ENCODE data around the gene CSNK1A1L.

The CSNK1A1L gene

GRCh38 chr13:37097076-37097475 lies 8.4 kb downstream of the CSNK1A1L start:
- H2AFZ ChIP-seq (ENCODE audit: low read depth, low read length) = no peak overlapping the region
- no peaks in the 10 kb centered on the region for H3K27me3 ChIP-seq (ENCODE audit: low read depth, low read length)

GRCh38 chr13:37094840-37095239 lies 10.6 kb downstream of the CSNK1A1L start:
- TF ChIP-seq EZH2phosphoT487 (IDR thresholded peaks at IDR 0.05; ENCODE audit: low read depth) (no peak), CTCF (IDR thresholded peaks at IDR 0.05; ENCODE audit: low read depth, low read length) (no peak)
- Histone ChIP-seq H3K79me2 (ENCODE audit: low read length) (no peaks in the 10 kb centered on the region), H3K27me3 (ENCODE audit: low read depth, low read length) (no peaks in the 10 kb centered on the region), H2AFZ (ENCODE audit: low read depth, low read length) (no peak overlapping the region), H3K36me3 (replicated peaks; ENCODE audit: low read depth, low read length) (no peaks in the 10 kb centered on the region), H4K20me1 (ENCODE audit: insufficient read depth, low read length) (no peaks in the 10 kb centered on the region), H3K4me2 (ENCODE audit: low read length) (no peak overlapping the region), H3K4me3 (ENCODE audit: low read length) (no peak overlapping the region), H3K9me3 (ENCODE audit: insufficient read depth, low read length) (no peaks in the 10 kb centered on the region), H3K9ac (ENCODE audit: low read length) (no peak overlapping the region), H3K4me1 (ENCODE audit: low read length) (no peaks in the 10 kb centered on the region), H3K27ac (ENCODE audit: low read length) (no peak overlapping the region)

More at GRCh38 chr13:37097076-37097475, 8.4 kb downstream of the CSNK1A1L start:
- H3K4me3 ChIP-seq (ENCODE audit: low read length) = no peak overlapping the region
- no peaks in the 10 kb centered on the region for H3K36me3 ChIP-seq (replicated peaks; ENCODE audit: low read depth, low read length)
- H3K4me1 ChIP-seq (ENCODE audit: low read length) = no peaks in the 10 kb centered on the region
- no peak overlapping the region for H3K9ac ChIP-seq (ENCODE audit: low read length)
- H3K27ac ChIP-seq (ENCODE audit: low read length) = no peak overlapping the region
- no peak for TF ChIP-seq EZH2phosphoT487 (IDR thresholded peaks at IDR 0.05; ENCODE audit: low read depth)
- TF ChIP-seq CTCF (IDR thresholded peaks at IDR 0.05; ENCODE audit: low read depth, low read length) = no peak
- H3K79me2 ChIP-seq (ENCODE audit: low read length) = no peaks in the 10 kb centered on the region
- H4K20me1 ChIP-seq (ENCODE audit: insufficient read depth, low read length) = no peaks in the 10 kb centered on the region
- H3K9me3 ChIP-seq (ENCODE audit: insufficient read depth, low read length) = no peaks in the 10 kb centered on the region
- no peak overlapping the region for H3K4me2 ChIP-seq (ENCODE audit: low read length)

GRCh38 chr13:37094099-37094498 lies 11.4 kb downstream of the CSNK1A1L start:
- Histone ChIP-seq H4K20me1 (ENCODE audit: insufficient read depth, low read length) (no peaks in the 10 kb centered on the region), H3K36me3 (replicated peaks; ENCODE audit: low read depth, low read length) (no peaks in the 10 kb centered on the region), H2AFZ (ENCODE audit: low read depth, low read length) (no peak overlapping the region), H3K27ac (ENCODE audit: low read length) (no peak overlapping the region), H3K79me2 (ENCODE audit: low read length) (no peaks in the 10 kb centered on the region), H3K4me3 (ENCODE audit: low read length) (no peak overlapping the region), H3K9ac (ENCODE audit: low read length) (no peak overlapping the region), H3K4me1 (ENCODE audit: low read length) (no peaks in the 10 kb centered on the region), H3K9me3 (ENCODE audit: insufficient read depth, low read length) (no peaks in the 10 kb centered on the region), H3K4me2 (ENCODE audit: low read length) (no peak overlapping the region), H3K27me3 (ENCODE audit: low read depth, low read length) (no peaks in the 10 kb centered on the region)
- TF ChIP-seq EZH2phosphoT487 (IDR thresholded peaks at IDR 0.05; ENCODE audit: low read depth) (no peak), CTCF (IDR thresholded peaks at IDR 0.05; ENCODE audit: low read depth, low read length) (no peak)

- no peak for TF ChIP-seq CTCF (IDR thresholded peaks at IDR 0.05; ENCODE audit: low read depth, low read length)
- TF ChIP-seq EZH2phosphoT487 (IDR thresholded peaks at IDR 0.05; ENCODE audit: low read depth) = no peak
- Histone ChIP-seq H3K4me3 (ENCODE audit: low read length) (no peak overlapping the region), H3K9me3 (ENCODE audit: insufficient read depth, low read length) (no peaks in the 10 kb centered on the region), H3K9ac (ENCODE audit: low read length) (no peak overlapping the region), H3K27ac (ENCODE audit: low read length) (no peak overlapping the region), H2AFZ (ENCODE audit: low read depth, low read length) (no peak overlapping the region), H3K79me2 (ENCODE audit: low read length) (no peaks in the 10 kb centered on the region), H3K4me2 (ENCODE audit: low read length) (no peak overlapping the region), H4K20me1 (ENCODE audit: insufficient read depth, low read length) (no peaks in the 10 kb centered on the region), H3K36me3 (replicated peaks; ENCODE audit: low read depth, low read length) (no peaks in the 10 kb centered on the region), H3K27me3 (ENCODE audit: low read depth, low read length) (no peaks in the 10 kb centered on the region), H3K4me1 (ENCODE audit: low read length) (no peaks in the 10 kb centered on the region)
Observed at GRCh38 chr13:37091835-37092234, 13.6 kb downstream of the CSNK1A1L start.

Data from OCI-LY3 (cell line).